MM.1S (cell line): Measurements from ENCODE around the gene DUSP14.

Source experiments
- EZH2phosphoT487 ChIP-seq: fragments of 300-600 bp; sonication (generic); IDR thresholded peaks from 2 replicates; pipeline ENCODE4 v1.6.1; 2018; ENCODE audit warnings: antibody characterized with exemption, low read length
- TF ChIP-seq, protein P1 (sequence below): fragments of 300-600 bp; sonication (generic); IDR thresholded peaks from 2 replicates; pipeline ENCODE4 v1.5.1; 2016; ENCODE audit warnings: antibody characterized with exemption, low read length, mixed read lengths

GRCh38 chr17:37475731-37476420 is 13.8 kb upstream of the DUSP14 start:
- TF ChIP-seq, protein P1, sequence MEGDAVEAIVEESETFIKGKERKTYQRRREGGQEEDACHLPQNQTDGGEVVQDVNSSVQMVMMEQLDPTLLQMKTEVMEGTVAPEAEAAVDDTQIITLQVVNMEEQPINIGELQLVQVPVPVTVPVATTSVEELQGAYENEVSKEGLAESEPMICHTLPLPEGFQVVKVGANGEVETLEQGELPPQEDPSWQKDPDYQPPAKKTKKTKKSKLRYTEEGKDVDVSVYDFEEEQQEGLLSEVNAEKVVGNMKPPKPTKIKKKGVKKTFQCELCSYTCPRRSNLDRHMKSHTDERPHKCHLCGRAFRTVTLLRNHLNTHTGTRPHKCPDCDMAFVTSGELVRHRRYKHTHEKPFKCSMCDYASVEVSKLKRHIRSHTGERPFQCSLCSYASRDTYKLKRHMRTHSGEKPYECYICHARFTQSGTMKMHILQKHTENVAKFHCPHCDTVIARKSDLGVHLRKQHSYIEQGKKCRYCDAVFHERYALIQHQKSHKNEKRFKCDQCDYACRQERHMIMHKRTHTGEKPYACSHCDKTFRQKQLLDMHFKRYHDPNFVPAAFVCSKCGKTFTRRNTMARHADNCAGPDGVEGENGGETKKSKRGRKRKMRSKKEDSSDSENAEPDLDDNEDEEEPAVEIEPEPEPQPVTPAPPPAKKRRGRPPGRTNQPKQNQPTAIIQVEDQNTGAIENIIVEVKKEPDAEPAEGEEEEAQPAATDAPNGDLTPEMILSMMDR, result no peak
- TF ChIP-seq EZH2phosphoT487, result no peak
